ENCODE results near the gene AGTR1.

GRCh38 chr3:148723631-148724030 lies 25.9 kb downstream of the AGTR1 start:
- TF ChIP-seq IRF4 (IDR thresholded peaks at IDR 0.05; ENCODE audit: low read depth, low read length) (no peak), RFX5 (IDR thresholded peaks at IDR 0.05; ENCODE audit: low read depth, low read length) (no peak), EED (IDR thresholded peaks at IDR 0.05; ENCODE audit: low read depth) (no peak), USF2 (IDR thresholded peaks at IDR 0.05; ENCODE audit: borderline replicate concordance, low read depth, low read length) (no peak), ATF7 (IDR thresholded peaks at IDR 0.05; ENCODE audit: low read depth) (no peak), SIN3A (IDR thresholded peaks at IDR 0.05; ENCODE audit: low read depth, low read length) (no peak), POLR2A (IDR thresholded peaks at IDR 0.05; ENCODE audit: low read depth, low read length) (no peak), HDAC2 (IDR thresholded peaks at IDR 0.05) (no peak), TCF12 (IDR thresholded peaks at IDR 0.05; ENCODE audit: low read depth, low read length) (no peak), SREBF2 (IDR thresholded peaks at IDR 0.05; ENCODE audit: low read length) (no peak), TARDBP (IDR thresholded peaks at IDR 0.05; ENCODE audit: borderline replicate concordance) (no peak)
- TF ChIP-seq, protein P1, sequence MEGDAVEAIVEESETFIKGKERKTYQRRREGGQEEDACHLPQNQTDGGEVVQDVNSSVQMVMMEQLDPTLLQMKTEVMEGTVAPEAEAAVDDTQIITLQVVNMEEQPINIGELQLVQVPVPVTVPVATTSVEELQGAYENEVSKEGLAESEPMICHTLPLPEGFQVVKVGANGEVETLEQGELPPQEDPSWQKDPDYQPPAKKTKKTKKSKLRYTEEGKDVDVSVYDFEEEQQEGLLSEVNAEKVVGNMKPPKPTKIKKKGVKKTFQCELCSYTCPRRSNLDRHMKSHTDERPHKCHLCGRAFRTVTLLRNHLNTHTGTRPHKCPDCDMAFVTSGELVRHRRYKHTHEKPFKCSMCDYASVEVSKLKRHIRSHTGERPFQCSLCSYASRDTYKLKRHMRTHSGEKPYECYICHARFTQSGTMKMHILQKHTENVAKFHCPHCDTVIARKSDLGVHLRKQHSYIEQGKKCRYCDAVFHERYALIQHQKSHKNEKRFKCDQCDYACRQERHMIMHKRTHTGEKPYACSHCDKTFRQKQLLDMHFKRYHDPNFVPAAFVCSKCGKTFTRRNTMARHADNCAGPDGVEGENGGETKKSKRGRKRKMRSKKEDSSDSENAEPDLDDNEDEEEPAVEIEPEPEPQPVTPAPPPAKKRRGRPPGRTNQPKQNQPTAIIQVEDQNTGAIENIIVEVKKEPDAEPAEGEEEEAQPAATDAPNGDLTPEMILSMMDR (IDR thresholded peaks at IDR 0.05 in 2 of 3, conservative IDR thresholded peaks at IDR 0.05 in 1 of 3; ENCODE audit: control insufficient read depth in 2 of 3, extremely low read depth in 1 of 3, insufficient read depth in 1 of 3, low read depth in 3 of 3, low read length in 3 of 3) = no peak
- TF ChIP-seq, protein P2, sequence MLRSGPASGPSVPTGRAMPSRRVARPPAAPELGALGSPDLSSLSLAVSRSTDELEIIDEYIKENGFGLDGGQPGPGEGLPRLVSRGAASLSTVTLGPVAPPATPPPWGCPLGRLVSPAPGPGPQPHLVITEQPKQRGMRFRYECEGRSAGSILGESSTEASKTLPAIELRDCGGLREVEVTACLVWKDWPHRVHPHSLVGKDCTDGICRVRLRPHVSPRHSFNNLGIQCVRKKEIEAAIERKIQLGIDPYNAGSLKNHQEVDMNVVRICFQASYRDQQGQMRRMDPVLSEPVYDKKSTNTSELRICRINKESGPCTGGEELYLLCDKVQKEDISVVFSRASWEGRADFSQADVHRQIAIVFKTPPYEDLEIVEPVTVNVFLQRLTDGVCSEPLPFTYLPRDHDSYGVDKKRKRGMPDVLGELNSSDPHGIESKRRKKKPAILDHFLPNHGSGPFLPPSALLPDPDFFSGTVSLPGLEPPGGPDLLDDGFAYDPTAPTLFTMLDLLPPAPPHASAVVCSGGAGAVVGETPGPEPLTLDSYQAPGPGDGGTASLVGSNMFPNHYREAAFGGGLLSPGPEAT (IDR thresholded peaks at IDR 0.05; ENCODE audit: low read depth) = no peak
